Measurements from ENCODE around the gene AK6. TPM values are rescaled to one million over a fixed set of nuclear protein-coding genes. Genes with fewer than 3 reads are reported as not detected.

Gene AK6
- total and polyA plus RNA-seq, 9 of the 15 experiments (the other 6 are each of a cell fraction or from before 2014, with no cell fraction given): 84.6 to 669 (median 143) TPM

- peak; percentile 98 for TF ChIP-seq ZBTB7A (IDR thresholded peaks at IDR 0.05; ENCODE audit: borderline replicate concordance, control insufficient read depth, low read depth, low read length)
- TF ChIP-seq, protein P1, sequence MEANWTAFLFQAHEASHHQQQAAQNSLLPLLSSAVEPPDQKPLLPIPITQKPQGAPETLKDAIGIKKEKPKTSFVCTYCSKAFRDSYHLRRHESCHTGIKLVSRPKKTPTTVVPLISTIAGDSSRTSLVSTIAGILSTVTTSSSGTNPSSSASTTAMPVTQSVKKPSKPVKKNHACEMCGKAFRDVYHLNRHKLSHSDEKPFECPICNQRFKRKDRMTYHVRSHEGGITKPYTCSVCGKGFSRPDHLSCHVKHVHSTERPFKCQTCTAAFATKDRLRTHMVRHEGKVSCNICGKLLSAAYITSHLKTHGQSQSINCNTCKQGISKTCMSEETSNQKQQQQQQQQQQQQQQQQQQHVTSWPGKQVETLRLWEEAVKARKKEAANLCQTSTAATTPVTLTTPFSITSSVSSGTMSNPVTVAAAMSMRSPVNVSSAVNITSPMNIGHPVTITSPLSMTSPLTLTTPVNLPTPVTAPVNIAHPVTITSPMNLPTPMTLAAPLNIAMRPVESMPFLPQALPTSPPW (CRISPR knock-in tag; IDR thresholded peaks at IDR 0.05): peak; percentile 98
- peak; percentile 68 for TF ChIP-seq NCOR1 (IDR thresholded peaks at IDR 0.05)
- peak; percentile 84; the same call in 1 of the 2 replicates for TF ChIP-seq SMAD4 (CRISPR knock-in tag; conservative IDR thresholded peaks at IDR 0.05)
- TF ChIP-seq, protein P2, sequence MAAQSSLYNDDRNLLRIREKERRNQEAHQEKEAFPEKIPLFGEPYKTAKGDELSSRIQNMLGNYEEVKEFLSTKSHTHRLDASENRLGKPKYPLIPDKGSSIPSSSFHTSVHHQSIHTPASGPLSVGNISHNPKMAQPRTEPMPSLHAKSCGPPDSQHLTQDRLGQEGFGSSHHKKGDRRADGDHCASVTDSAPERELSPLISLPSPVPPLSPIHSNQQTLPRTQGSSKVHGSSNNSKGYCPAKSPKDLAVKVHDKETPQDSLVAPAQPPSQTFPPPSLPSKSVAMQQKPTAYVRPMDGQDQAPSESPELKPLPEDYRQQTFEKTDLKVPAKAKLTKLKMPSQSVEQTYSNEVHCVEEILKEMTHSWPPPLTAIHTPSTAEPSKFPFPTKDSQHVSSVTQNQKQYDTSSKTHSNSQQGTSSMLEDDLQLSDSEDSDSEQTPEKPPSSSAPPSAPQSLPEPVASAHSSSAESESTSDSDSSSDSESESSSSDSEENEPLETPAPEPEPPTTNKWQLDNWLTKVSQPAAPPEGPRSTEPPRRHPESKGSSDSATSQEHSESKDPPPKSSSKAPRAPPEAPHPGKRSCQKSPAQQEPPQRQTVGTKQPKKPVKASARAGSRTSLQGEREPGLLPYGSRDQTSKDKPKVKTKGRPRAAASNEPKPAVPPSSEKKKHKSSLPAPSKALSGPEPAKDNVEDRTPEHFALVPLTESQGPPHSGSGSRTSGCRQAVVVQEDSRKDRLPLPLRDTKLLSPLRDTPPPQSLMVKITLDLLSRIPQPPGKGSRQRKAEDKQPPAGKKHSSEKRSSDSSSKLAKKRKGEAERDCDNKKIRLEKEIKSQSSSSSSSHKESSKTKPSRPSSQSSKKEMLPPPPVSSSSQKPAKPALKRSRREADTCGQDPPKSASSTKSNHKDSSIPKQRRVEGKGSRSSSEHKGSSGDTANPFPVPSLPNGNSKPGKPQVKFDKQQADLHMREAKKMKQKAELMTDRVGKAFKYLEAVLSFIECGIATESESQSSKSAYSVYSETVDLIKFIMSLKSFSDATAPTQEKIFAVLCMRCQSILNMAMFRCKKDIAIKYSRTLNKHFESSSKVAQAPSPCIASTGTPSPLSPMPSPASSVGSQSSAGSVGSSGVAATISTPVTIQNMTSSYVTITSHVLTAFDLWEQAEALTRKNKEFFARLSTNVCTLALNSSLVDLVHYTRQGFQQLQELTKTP (IDR thresholded peaks at IDR 0.05; ENCODE audit: low read depth in 1 of 2, partially characterized antibody in 2 of 2): peak in 1 of 2 experiments; percentile 13
- TF ChIP-seq FUS (optimal IDR thresholded peaks at IDR 0.05; ENCODE audit: low read depth, low read length): peak; percentile 97
- peak; percentile 32 to 85; a peak in 1 of 4 replicates for TF ChIP-seq SIN3A (IDR thresholded peaks at IDR 0.05; ENCODE audit: borderline replicate concordance in 2 of 2, control insufficient read depth in 1 of 2, low read depth in 2 of 2, low read length in 2 of 2)
- peak; percentile 77 for TF ChIP-seq TAF1 (IDR thresholded peaks at IDR 0.05; ENCODE audit: control insufficient read depth, extremely low read depth, insufficient read depth, low read length, severe bottlenecking)
- TF ChIP-seq CREB3L1 (IDR thresholded peaks at IDR 0.05; ENCODE audit: borderline replicate concordance, low read depth): peak; percentile 67
- peak; percentile 71 for TF ChIP-seq KLF13 (tag; IDR thresholded peaks at IDR 0.05; ENCODE audit: borderline replicate concordance, low read depth)
- TF ChIP-seq XRCC5 (IDR thresholded peaks at IDR 0.05; ENCODE audit: low read depth, low read length): no peak
Measured at GRCh38 chr5:69369340-69370121, at the start of gene AK6, which contains the start of the genes RAD17 and TAF9 (continued).

Measured in K562 (cell line).